Raji (cell line): ENCODE results near the gene CRIP1.

Experiments used
- POLR2A ChIP-seq: IDR thresholded peaks from 2 replicates; pipeline ENCODE4 v1.6.1; 2011; ENCODE audit warnings: low read depth, low read length, control low read depth; ENCODE audit not compliant: insufficient read depth

CRIP1 gene

DNA sequence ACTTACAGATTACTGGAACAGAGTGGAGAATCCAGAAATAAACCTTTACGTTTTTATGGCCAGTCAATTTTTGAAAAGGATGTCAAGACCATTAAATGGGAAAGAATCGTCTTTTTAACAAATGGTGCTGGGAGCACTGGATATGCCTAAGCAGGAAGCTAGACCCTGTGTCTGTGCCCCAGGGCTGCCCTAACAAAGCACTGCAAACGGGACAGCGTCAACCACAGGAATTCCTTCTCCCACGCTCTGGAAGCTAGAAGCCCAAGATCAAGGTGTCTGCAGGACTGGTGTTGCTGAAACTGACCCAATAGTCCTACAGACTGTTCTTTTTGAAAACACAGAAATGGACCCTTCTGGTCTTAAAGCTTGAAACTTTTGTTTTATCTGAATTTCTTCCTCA, 30.4 kb downstream of the CRIP1 start:
- no peak for TF ChIP-seq POLR2A

GRCh38 chr14:105519946-105520698, 33.4 kb downstream of the CRIP1 start:
- no peak for TF ChIP-seq POLR2A

DNA sequence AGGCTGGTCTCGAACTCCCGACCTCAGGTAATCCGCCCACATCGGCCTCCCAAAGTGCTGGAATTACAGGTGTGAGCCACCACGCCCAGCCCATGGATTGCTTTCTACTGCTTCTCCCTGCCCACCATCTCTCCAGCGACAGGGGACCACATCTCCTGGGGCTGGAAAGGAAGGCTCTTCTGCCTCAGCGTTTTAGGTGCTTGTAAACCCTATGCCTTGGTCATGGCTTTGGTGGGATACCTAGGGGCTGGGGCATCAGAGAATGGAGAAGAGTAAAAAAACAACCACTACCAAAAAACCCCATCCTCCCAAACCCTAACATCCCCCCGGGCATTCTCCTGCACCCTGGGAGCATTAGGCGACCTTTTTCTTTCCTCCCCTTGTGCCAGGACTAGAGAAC, 38.6 kb downstream of the CRIP1 start:
- no peak for TF ChIP-seq POLR2A

- no peak for TF ChIP-seq POLR2A
Observed at GRCh38 chr14:105525861-105526775, 39.4 kb downstream of the CRIP1 start, which contains the start of gene TMEM121. Gene TMEM121, plus strand, starts transcription at chr14:105526583. Its CDS starts 2,252 bp downstream, at chr14:105528835.

GRCh38 chr14:105526776-105527380, 40.2 kb downstream of the CRIP1 start:
- TF ChIP-seq POLR2A: no peak

GRCh38 chr14:105527381-105527825, 40.7 kb downstream of the CRIP1 start:
- no peak for TF ChIP-seq POLR2A

DNA sequence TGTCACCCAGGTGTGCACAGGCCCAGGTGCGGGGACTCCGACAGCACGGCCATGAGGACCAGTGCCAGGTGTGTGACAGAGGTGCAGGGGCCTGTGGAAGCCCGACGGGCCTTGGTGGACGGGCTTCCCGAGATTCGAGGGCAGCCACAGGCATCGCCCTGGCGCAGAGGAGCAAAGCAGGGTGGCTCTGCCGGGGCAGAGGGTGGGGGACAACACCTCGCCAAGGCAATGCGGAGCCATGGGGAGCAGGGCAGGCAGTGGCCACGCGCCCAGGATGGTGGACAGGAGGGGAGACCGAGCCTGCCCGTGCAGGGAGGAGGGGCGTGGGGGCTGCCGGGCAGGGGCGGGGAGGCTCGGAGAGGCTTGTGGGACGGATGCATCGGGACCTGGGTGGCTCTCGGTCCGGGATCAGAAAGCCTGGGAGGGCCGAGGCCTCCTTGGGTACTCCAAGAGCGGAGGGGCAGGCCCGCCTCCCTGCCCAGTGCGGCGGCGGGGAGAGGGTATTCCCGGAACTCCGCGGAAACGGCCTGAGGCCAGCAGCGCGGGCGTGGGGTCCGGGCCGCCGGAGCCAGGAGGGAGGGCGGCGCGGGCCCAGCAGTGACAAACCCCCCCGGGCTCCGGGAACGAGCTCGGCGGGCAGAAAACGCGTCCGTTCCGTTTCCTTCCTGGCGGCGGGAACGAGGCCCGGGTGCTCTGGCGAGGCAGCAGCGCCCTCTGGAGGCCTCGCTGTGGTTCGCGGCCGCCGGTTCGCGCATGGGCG, 41.3 kb downstream of the CRIP1 start:
- TF ChIP-seq POLR2A: peak; percentile 47

- TF ChIP-seq POLR2A: no peak
Observed at GRCh38 chr14:105528586-105529318, 42.1 kb downstream of the CRIP1 start.

- no peak for TF ChIP-seq POLR2A
Observed at GRCh38 chr14:105529319-105529568, 42.6 kb downstream of the CRIP1 start.

DNA sequence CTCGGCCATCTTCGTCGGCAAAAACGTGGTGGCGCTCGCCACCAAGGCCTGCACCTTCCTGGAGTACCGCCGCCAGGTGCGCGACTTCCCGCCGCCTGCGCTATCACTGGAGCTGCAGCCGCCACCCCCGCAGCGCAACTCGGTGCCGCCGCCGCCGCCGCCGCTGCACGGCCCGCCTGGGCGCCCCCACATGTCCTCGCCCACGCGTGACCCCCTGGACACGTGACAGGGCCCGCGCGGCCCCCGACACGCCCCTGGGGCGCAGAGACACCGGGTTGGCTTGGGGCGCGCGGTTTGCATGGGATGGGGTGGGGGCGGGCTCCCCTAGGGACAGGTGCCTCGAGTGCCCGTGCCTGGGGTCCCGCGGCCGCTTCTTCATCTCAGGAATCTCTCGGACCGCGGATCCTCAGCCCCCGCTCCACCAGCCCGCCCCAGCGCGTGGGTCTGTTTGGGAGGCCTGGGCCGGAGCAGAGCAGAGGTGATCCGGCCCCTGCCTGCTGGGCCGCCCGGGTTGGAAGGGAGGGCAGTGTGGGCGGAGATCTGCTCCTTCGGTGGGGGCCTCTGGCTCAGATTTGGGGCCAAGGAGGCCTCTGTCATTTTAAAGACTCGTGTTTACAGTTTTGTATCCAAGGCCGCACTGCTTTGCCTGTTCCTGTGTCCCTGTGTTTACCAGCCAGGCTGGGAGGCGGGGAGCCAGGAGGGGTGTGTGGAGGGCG, 43.0 kb downstream of the CRIP1 start:
- no peak for TF ChIP-seq POLR2A

GRCh38 chr14:105530285-105531087, 43.8 kb downstream of the CRIP1 start:
- TF ChIP-seq POLR2A: no peak

- no peak for TF ChIP-seq POLR2A
Observed at GRCh38 chr14:105531088-105531893, 44.6 kb downstream of the CRIP1 start.
